PC-3 (cell line): Measurements from ENCODE around the gene KCNE1.

Experiments used
- EZH2 ChIP-seq: fragments of 300-600 bp; sonication (generic); IDR thresholded peaks from one replicate; pipeline ENCODE4 v1.6.1; 2017; ENCODE audit warnings: antibody characterized with exemption, mild to moderate bottlenecking, low read length; ENCODE audit not compliant: unreplicated experiment
- EZH2phosphoT487 ChIP-seq: fragments of 300-600 bp; sonication (generic); IDR thresholded peaks from 2 replicates; pipeline ENCODE4 v1.6.1; 2018; ENCODE audit warnings: mild to moderate bottlenecking, antibody characterized with exemption, low read length, borderline replicate concordance
- TF ChIP-seq, protein P1 (sequence below): fragments of 300-600 bp; sonication (generic); conservative IDR thresholded peaks from 2 replicates; pipeline ENCODE4 v1.5.1; 2017; ENCODE audit warnings: antibody characterized with exemption, low read depth, mild to moderate bottlenecking, low read length

DNA sequence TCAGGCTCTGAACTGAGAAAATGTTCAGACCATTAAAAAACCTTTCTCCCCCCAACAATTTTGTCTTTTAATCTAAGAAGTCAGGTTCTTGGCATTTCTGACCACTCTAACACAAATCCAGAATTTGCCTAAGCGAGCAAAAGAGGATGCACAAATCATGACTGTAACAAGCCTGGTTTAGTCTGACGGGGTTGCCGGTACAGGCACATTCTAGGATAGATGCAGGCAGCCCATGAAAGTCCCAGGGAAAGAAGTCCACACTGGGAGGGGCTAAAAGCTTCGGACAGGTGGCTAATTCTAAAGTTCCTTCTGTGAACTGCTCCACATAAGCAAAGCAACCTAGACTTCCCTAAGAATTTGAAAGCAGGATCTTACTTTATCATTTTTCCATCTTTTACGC is 48.0 kb upstream of the KCNE1 start:
- TF ChIP-seq, protein P1, sequence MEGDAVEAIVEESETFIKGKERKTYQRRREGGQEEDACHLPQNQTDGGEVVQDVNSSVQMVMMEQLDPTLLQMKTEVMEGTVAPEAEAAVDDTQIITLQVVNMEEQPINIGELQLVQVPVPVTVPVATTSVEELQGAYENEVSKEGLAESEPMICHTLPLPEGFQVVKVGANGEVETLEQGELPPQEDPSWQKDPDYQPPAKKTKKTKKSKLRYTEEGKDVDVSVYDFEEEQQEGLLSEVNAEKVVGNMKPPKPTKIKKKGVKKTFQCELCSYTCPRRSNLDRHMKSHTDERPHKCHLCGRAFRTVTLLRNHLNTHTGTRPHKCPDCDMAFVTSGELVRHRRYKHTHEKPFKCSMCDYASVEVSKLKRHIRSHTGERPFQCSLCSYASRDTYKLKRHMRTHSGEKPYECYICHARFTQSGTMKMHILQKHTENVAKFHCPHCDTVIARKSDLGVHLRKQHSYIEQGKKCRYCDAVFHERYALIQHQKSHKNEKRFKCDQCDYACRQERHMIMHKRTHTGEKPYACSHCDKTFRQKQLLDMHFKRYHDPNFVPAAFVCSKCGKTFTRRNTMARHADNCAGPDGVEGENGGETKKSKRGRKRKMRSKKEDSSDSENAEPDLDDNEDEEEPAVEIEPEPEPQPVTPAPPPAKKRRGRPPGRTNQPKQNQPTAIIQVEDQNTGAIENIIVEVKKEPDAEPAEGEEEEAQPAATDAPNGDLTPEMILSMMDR, result no peak
- TF ChIP-seq EZH2, result no peak
- TF ChIP-seq EZH2phosphoT487, result no peak
